WTC11 (cell line): ENCODE results near the gene CNTNAP2. TPM values are rescaled to one million over a fixed set of nuclear protein-coding genes. Genes with fewer than 3 reads are reported as not detected.

Experiments
- ATAC-seq: fragments of 200-7000 bp; cut with Tn5 transposase; 2 replicates; pipeline ENCODE4 v1.10.0; 2021; ENCODE audit warnings: mild to moderate bottlenecking, moderate library complexity
- CTCF ChIA-PET: fragments of 300-600 bp; sonication (Branson Sonifier 250); formaldehyde crosslinking; loops from one replicate; lab custom pipeline; 2021; ENCODE audit warnings: antibody characterized with exemption; lab: Charles Lee
- POLR2A ChIA-PET: fragments of 350-600 bp; sonication (Branson Sonifier 250); formaldehyde crosslinking; loops from one replicate; lab custom pipeline; 2021; ENCODE audit warnings: antibody characterized with exemption; lab: Charles Lee
- DNase-seq: peaks from one replicate; pipeline ENCODE4 v3.0.0; 2021; ENCODE audit warnings: low spot score
- H3K27ac Mint-ChIP-seq: 2 replicates; pipeline ENCODE4 v1.8.0; 2021; ENCODE audit warnings: mixed read lengths
- H3K27me3 Mint-ChIP-seq: 2 replicates; pipeline ENCODE4 v1.8.0; 2021; ENCODE audit warnings: low read depth, mild to moderate bottlenecking, moderate library complexity, mixed read lengths
- H3K36me3 Mint-ChIP-seq: 2 replicates; pipeline ENCODE4 v1.8.0; 2021; ENCODE audit warnings: mixed read lengths
- H3K4me1 Mint-ChIP-seq: 2 replicates; pipeline ENCODE4 v1.8.0; 2022; ENCODE audit warnings: mixed read lengths
- H3K4me3 Mint-ChIP-seq: 2 replicates; pipeline ENCODE4 v1.8.0; 2021; ENCODE audit warnings: mild to moderate bottlenecking, moderate library complexity, mixed read lengths
- H3K9me3 Mint-ChIP-seq: 2 replicates; pipeline ENCODE4 v1.8.0; 2021; ENCODE audit warnings: mixed read lengths
- ATF1 ChIP-seq: sonication (generic); formaldehyde crosslinking; IDR thresholded peaks from 2 replicates; pipeline ENCODE4 v1.8.1; 2023; ENCODE audit warnings: mild to moderate bottlenecking, moderate library complexity, missing genetic modification reagents
- ATF3 ChIP-seq: sonication (generic); formaldehyde crosslinking; conservative IDR thresholded peaks from 2 replicates; pipeline ENCODE4 v1.8.1; 2022; ENCODE audit warnings: mild to moderate bottlenecking, missing genetic modification reagents
- E2F5 ChIP-seq: sonication (generic); formaldehyde crosslinking; IDR thresholded peaks from 2 replicates; pipeline ENCODE4 v1.8.1; 2022; ENCODE audit warnings: mild to moderate bottlenecking, moderate library complexity, missing genetic modification reagents
- ESRRA ChIP-seq: sonication (generic); formaldehyde crosslinking; IDR thresholded peaks from 2 replicates; pipeline ENCODE4 v1.8.1; 2022; ENCODE audit warnings: mild to moderate bottlenecking, missing genetic modification reagents, borderline replicate concordance
- GABPB1 ChIP-seq: sonication (generic); formaldehyde crosslinking; IDR thresholded peaks from 2 replicates; pipeline ENCODE4 v1.8.1; 2023; ENCODE audit warnings: mild to moderate bottlenecking, missing genetic modification reagents
- GRHL2 ChIP-seq: fragments of 250-450 bp; sonication (Bioruptor Pico); IDR thresholded peaks from 2 replicates; pipeline ENCODE4 v1.8.0; 2022; ENCODE audit warnings: mild to moderate bottlenecking, moderate library complexity; ENCODE audit not compliant: insufficient replicate concordance, severe bottlenecking
- IRF1 ChIP-seq: sonication (generic); formaldehyde crosslinking; IDR thresholded peaks from 2 replicates; pipeline ENCODE4 v1.8.0; 2023; ENCODE audit warnings: missing genetic modification reagents
- MXD4 ChIP-seq: fragments of 250-450 bp; sonication (Bioruptor Pico); IDR thresholded peaks from 2 replicates; pipeline ENCODE4 v1.8.0; 2021; ENCODE audit warnings: mild to moderate bottlenecking, moderate library complexity, borderline replicate concordance
- MYBL2 ChIP-seq: sonication (generic); formaldehyde crosslinking; IDR thresholded peaks from 2 replicates; pipeline ENCODE4 v1.8.1; 2023; ENCODE audit warnings: mild to moderate bottlenecking, moderate library complexity, missing genetic modification reagents
- NFATC4 ChIP-seq: fragments of 250-450 bp; sonication (Bioruptor Pico); IDR thresholded peaks from 2 replicates; pipeline ENCODE4 v1.9.0; 2021; ENCODE audit warnings: mild to moderate bottlenecking
- SMAD4 ChIP-seq: sonication (generic); formaldehyde crosslinking; IDR thresholded peaks from 2 replicates; pipeline ENCODE4 v1.8.0; 2022; ENCODE audit warnings: mild to moderate bottlenecking, missing genetic modification reagents
- SOX15 ChIP-seq: fragments of 250-450 bp; sonication (Bioruptor Pico); IDR thresholded peaks from 2 replicates; pipeline ENCODE4 v1.9.0; 2021; ENCODE audit warnings: mild to moderate bottlenecking
- TCF7 ChIP-seq: sonication (generic); formaldehyde crosslinking; IDR thresholded peaks from 2 replicates; pipeline ENCODE4 v1.8.0; 2022; ENCODE audit warnings: mild to moderate bottlenecking, low read depth, missing genetic modification reagents, moderate library complexity
- TEAD4 ChIP-seq: sonication (generic); formaldehyde crosslinking; IDR thresholded peaks from 2 replicates; pipeline ENCODE4 v1.8.0; 2022; ENCODE audit warnings: mild to moderate bottlenecking, missing genetic modification reagents
- USF2 ChIP-seq: sonication (generic); formaldehyde crosslinking; IDR thresholded peaks from 2 replicates; pipeline ENCODE4 v1.8.1; 2023; ENCODE audit warnings: mild to moderate bottlenecking, missing genetic modification reagents, moderate library complexity
- ZNF219 ChIP-seq: sonication (generic); formaldehyde crosslinking; IDR thresholded peaks from 2 replicates; pipeline ENCODE4 v1.8.0; 2023; ENCODE audit warnings: missing genetic modification reagents, mild to moderate bottlenecking, borderline replicate concordance
- ZNF396 ChIP-seq: fragments of 250-450 bp; sonication (Bioruptor Pico); IDR thresholded peaks from 2 replicates; pipeline ENCODE4 v1.8.0; 2021; ENCODE audit warnings: mild to moderate bottlenecking, moderate library complexity, borderline replicate concordance
- ZNF425 ChIP-seq: fragments of 250-450 bp; sonication (Bioruptor Pico); conservative IDR thresholded peaks from 2 replicates; pipeline ENCODE4 v1.9.0; 2021; ENCODE audit warnings: mild to moderate bottlenecking
- ZNF512 ChIP-seq: sonication (generic); formaldehyde crosslinking; IDR thresholded peaks from 2 replicates; pipeline ENCODE4 v1.8.1; 2022; ENCODE audit warnings: missing genetic modification reagents, borderline replicate concordance
- ZNF532 ChIP-seq: fragments of 250-450 bp; sonication (Bioruptor Pico); IDR thresholded peaks from 2 replicates; pipeline ENCODE4 v1.9.0; 2021; ENCODE audit warnings: mild to moderate bottlenecking, borderline replicate concordance
- total RNA-seq: library from RNA; stranded (reverse); gene quantifications from 3 replicates; pipeline ENCODE4 v1.2.3, GENCODE V29; 2021

Gene CNTNAP2
- total RNA-seq, 1 experiment from 2014 or later, result 63.8 TPM

- Mint-ChIP-seq H3K36me3 (no peaks in the 10 kb centered on the region), H3K4me3 (no peak overlapping the region), H3K9me3 (peaks cover 5% of the 10 kb centered on the region; the same call in 1 of the 2 replicates), H3K27ac (no peak overlapping the region), H3K27me3 (no peaks in the 10 kb centered on the region; the same call in 1 of the 2 replicates), H3K4me1 (no peaks in the 10 kb centered on the region)
- DNase-seq, result no peak
- ATAC-seq, result no peak
- CTCF ChIA-PET, result no interaction called here
- TF ChIP-seq USF2 (CRISPR knock-in tag) (no peak), E2F5 (CRISPR knock-in tag) (no peak), ZNF512 (no peak), MXD4 (CRISPR knock-in tag) (no peak), NFATC4 (CRISPR knock-in tag) (no peak), IRF1 (CRISPR knock-in tag) (no peak), SOX15 (CRISPR knock-in tag) (no peak), ZNF532 (CRISPR knock-in tag) (no peak), GRHL2 (no peak), ESRRA (CRISPR knock-in tag) (no peak), ATF3 (CRISPR knock-in tag) (no peak), ZNF396 (no peak), SMAD4 (CRISPR knock-in tag) (no peak), ATF1 (no peak), TEAD4 (CRISPR knock-in tag) (no peak), TCF7 (no peak), ZNF425 (no peak), ZNF219 (CRISPR knock-in tag) (no peak), GABPB1 (CRISPR knock-in tag) (no peak), MYBL2 (CRISPR knock-in tag) (no peak)
- POLR2A ChIA-PET, result no interaction called here
These were observed 2118.1 kb downstream of the CNTNAP2 start for GRCh38 chr7:148234715-148235114.
